HG02571 (cell line): ENCODE results near the gene TAF7.
A peak's percentile ranks its signal among the peaks of the same experiment; 100 is the strongest.
"Not testable (repeated sequence)": the region's sequence is repeated elsewhere in the genome, so short reads cannot be mapped to it uniquely, and the experiment has no call there.

ENCODE experiments used
- ATAC-seq: cut with Tn5 transposase; IDR thresholded peaks from one replicate; pipeline ENCODE4 v1.9.1; 2021; ENCODE audit warnings: mild to moderate bottlenecking, moderate library complexity; ENCODE audit not compliant: unreplicated experiment

TAF7 gene

GRCh38 chr5:141338538-141339306, 18.1 kb upstream of the TAF7 start, which contains the start of gene PCDHGA2:
Gene PCDHGA2, plus strand, starts transcription at chr5:141338760.
- no peak for ATAC-seq

- ATAC-seq = not testable (repeated sequence)
Observed at GRCh38 chr5:141332571-141332970, 12.0 kb upstream of the TAF7 start.

- ATAC-seq = no peak
Observed at GRCh38 chr5:141330299-141331080, 9.9 kb upstream of the TAF7 start, which contains the start of gene PCDHGA1. Gene PCDHGA1, plus strand, starts transcription at chr5:141330514.

GRCh38 chr5:141328231-141328630, 7.6 kb upstream of the TAF7 start:
- ATAC-seq = no peak

GRCh38 chr5:141326088-141326854, 5.7 kb upstream of the TAF7 start:
- ATAC-seq = peak; percentile 81

- ATAC-seq = no peak
Observed at GRCh38 chr5:141322261-141322660, 1.7 kb upstream of the TAF7 start.

- ATAC-seq = no peak
Observed at GRCh38 chr5:141319699-141320098, 885 bp downstream of the TAF7 start.

- ATAC-seq = no peak
Observed at GRCh38 chr5:141319202-141319601, 1.4 kb downstream of the TAF7 start.

- not testable (repeated sequence) for ATAC-seq
Observed at GRCh38 chr5:141316963-141317362, 3.6 kb downstream of the TAF7 start.

GRCh38 chr5:141313711-141314110, 6.9 kb downstream of the TAF7 start:
- ATAC-seq = no peak

- ATAC-seq = no peak
Observed at GRCh38 chr5:141306630-141307029, 14.0 kb downstream of the TAF7 start.

GRCh38 chr5:141303756-141304155, 16.8 kb downstream of the TAF7 start, which contains the start of gene SLC25A2:
Gene SLC25A2, minus strand, starts transcription at chr5:141304049. Its CDS starts 184 bp downstream, at chr5:141303865.
- ATAC-seq = no peak

GRCh38 chr5:141298376-141298775, 22.2 kb downstream of the TAF7 start:
- no peak for ATAC-seq

- no peak for ATAC-seq
Observed at GRCh38 chr5:141272906-141273305, 47.7 kb downstream of the TAF7 start.

GRCh38 chr5:141269195-141269594, 51.4 kb downstream of the TAF7 start:
- ATAC-seq = no peak
